OCI-LY7 (cell line): Measurements from ENCODE around the gene BRME1.

ENCODE experiments used
- EZH2phosphoT487 ChIP-seq: fragments of 200-600 bp; sonication (generic); IDR thresholded peaks from 2 replicates; pipeline ENCODE4 v1.6.1; 2018; ENCODE audit warnings: low read depth, borderline replicate concordance, mild to moderate bottlenecking, mixed run types, antibody characterized with exemption, low read length, moderate library complexity, mixed read lengths
- TF ChIP-seq, protein P1 (sequence below): fragments of 200-600 bp; sonication (generic); conservative IDR thresholded peaks from 2 replicates; pipeline ENCODE4 v1.5.1; 2014; ENCODE audit warnings: mild to moderate bottlenecking, antibody characterized with exemption, low read length, moderate library complexity, mixed read lengths

DNA sequence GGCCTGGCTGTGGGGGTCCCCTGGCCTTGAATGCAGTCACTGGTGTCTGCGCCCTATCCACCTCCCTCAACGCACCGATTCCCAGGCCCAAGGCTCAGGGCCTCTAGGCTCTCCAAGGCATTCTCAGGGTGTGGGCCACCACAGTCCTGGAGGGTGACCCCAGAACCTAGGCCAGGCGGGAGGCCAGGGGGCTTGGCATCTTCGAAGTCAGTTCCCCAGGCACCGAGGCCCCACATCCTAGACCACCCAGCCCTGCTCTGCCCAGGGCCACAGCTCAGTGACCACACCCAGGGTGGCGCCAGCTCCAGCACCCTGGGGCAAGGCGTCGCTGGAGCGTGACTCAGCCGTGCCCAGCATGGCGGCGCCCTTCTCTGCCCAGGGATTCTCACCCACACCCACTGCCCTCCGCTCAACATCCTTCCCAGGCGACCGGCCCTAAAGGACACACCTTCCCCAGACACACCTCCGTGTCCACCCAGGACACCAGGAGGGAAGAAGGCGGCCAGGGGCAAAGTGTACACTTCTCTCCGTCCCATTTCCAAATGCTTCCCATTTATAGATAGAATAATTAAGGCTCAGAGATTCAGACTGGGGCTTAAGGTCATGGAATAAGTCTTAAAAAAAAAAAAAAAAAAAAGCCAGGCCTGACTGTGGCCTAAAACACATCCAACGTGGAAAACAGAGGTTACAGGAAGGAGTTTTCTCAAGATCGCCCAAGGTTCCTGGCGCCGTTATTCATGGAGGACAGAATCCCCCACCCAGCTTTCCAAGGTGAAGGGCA, 65.4 kb downstream of the BRME1 start:
- TF ChIP-seq, protein P1, sequence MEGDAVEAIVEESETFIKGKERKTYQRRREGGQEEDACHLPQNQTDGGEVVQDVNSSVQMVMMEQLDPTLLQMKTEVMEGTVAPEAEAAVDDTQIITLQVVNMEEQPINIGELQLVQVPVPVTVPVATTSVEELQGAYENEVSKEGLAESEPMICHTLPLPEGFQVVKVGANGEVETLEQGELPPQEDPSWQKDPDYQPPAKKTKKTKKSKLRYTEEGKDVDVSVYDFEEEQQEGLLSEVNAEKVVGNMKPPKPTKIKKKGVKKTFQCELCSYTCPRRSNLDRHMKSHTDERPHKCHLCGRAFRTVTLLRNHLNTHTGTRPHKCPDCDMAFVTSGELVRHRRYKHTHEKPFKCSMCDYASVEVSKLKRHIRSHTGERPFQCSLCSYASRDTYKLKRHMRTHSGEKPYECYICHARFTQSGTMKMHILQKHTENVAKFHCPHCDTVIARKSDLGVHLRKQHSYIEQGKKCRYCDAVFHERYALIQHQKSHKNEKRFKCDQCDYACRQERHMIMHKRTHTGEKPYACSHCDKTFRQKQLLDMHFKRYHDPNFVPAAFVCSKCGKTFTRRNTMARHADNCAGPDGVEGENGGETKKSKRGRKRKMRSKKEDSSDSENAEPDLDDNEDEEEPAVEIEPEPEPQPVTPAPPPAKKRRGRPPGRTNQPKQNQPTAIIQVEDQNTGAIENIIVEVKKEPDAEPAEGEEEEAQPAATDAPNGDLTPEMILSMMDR = no peak
- no peak for TF ChIP-seq EZH2phosphoT487
